Central memory CD8-positive, alpha-beta T cell (primary cell): ENCODE data around the gene KLRD1.
A peak's percentile ranks its signal among the peaks of the same experiment; 100 is the strongest.
"Not testable (repeated sequence)": the region's sequence is repeated elsewhere in the genome, so short reads cannot be mapped to it uniquely, and the experiment has no call there.

Source experiments
- ATAC-seq: fragments of 150-1000 bp; cut with Tn5 transposase; replicated peaks from 2 replicates; pipeline ENCODE4 v1.10.0; 2022; ENCODE audit warnings: mild to moderate bottlenecking, moderate FRiP score, moderate number of reproducible peaks; ENCODE audit not compliant: poor library complexity, severe bottlenecking; ENCODE audit errors: extremely low read depth
- DNase-seq, 2 donors: peaks; one replicate each; pipeline ENCODE4 v3.0.0; 2021; ENCODE audit warnings: low spot score in 2 of 2
- H3K27ac Mint-ChIP-seq: one replicate; pipeline ENCODE4 v1.8.0; 2022; ENCODE audit warnings: low read depth, mild to moderate bottlenecking, moderate library complexity, mixed read lengths
- H3K27me3 Mint-ChIP-seq: one replicate; pipeline ENCODE4 v1.8.0; 2022; ENCODE audit warnings: mixed read lengths
- H3K36me3 Mint-ChIP-seq: one replicate; pipeline ENCODE4 v1.8.0; 2022; ENCODE audit warnings: mild to moderate bottlenecking, moderate library complexity, mixed read lengths; ENCODE audit not compliant: insufficient read depth
- H3K4me1 Mint-ChIP-seq: one replicate; pipeline ENCODE4 v1.8.0; 2022; ENCODE audit warnings: mixed read lengths
- H3K4me3 Mint-ChIP-seq: one replicate; pipeline ENCODE4 v1.8.0; 2022; ENCODE audit warnings: mild to moderate bottlenecking, moderate library complexity, mixed read lengths
- H3K9me3 Mint-ChIP-seq: one replicate; pipeline ENCODE4 v1.8.0; 2022; ENCODE audit warnings: mixed read lengths

The KLRD1 gene

DNA sequence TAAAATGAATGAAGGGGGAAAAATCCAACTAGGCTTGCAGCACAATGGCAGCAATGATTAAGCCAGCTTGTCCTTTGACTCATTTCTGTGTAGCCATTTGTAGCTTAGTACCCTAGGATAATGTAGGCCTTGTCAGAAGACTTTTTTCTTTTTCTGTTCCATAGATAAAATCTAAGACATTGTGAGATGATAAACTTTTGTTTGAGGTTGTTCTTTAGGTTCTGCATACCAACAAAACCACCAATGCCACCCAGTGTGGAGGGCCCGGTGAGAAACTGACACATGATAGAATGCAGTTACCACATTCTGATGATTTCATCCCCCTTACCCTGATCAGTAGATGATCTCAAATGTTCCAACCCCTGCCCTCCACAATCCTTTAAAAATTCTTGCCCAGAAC, 6.6 kb upstream of the KLRD1 start:
- H3K9me3 Mint-ChIP-seq, result no peaks in the 10 kb centered on the region
- no peak for DNase-seq
- H3K27me3 Mint-ChIP-seq, result no peaks in the 10 kb centered on the region
- H3K36me3 Mint-ChIP-seq, result peaks cover 9% of the 10 kb centered on the region
- H3K4me1 Mint-ChIP-seq, result peaks cover 70% of the 10 kb centered on the region
- no peak overlapping the region for H3K4me3 Mint-ChIP-seq
- no peak for ATAC-seq
- peak overlapping the region; percentile 12 for H3K27ac Mint-ChIP-seq

DNA sequence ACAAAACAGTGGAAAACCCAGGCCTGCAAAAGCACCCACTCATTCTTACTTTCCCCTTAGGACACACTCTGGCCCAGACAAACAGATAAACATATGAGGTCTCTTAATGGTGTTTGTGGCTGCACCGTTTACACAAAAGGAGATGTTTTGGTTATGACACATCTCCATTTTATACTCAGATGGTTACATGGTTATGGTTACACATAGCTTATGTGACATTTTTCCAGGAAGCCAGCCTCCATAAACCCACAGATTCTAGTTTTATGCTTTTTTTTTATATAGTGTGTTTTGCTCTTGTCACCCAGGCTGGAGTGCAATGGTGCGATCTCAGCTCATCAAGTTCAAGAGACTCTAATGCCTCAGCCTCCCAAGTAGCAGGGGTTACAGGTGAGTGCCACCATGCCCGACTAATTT, 3.5 kb upstream of the KLRD1 start:
- peaks cover 11% of the 10 kb centered on the region for H3K36me3 Mint-ChIP-seq
- peak overlapping the region; percentile 71 for H3K27ac Mint-ChIP-seq
- no peak overlapping the region for H3K4me3 Mint-ChIP-seq
- ATAC-seq (peak; percentile 72), DNase-seq (no peak)
- peaks cover 80% of the 10 kb centered on the region for H3K4me1 Mint-ChIP-seq
- no peaks in the 10 kb centered on the region for H3K9me3 Mint-ChIP-seq
- H3K27me3 Mint-ChIP-seq, result no peaks in the 10 kb centered on the region

DNA sequence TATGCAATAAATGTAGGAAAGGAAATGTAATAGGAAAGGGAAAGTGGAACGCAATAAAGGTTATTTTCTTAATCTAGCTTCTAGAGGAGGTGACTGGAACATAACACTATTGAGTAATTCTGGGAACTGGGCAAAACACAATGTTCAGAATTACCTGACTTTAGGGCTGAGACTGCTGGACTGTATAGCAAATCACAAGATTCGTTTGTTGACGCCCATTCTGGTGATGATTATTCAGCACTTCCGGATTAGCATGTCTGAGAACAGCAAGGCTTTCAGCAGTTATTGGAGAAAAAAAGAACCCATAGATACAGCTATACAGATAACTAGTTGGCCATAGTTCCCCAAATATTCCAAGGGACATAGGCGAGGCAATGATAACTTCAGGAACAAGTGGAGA, 2.3 kb upstream of the KLRD1 start:
- peak; percentile 36 for ATAC-seq
- peaks cover 80% of the 10 kb centered on the region for H3K4me1 Mint-ChIP-seq
- peak overlapping the region; percentile 69 for H3K4me3 Mint-ChIP-seq
- no peaks in the 10 kb centered on the region for H3K27me3 Mint-ChIP-seq
- H3K27ac Mint-ChIP-seq, result peak overlapping the region; percentile 95
- DNase-seq, result no peak
- no peaks in the 10 kb centered on the region for H3K9me3 Mint-ChIP-seq
- peaks cover 18% of the 10 kb centered on the region for H3K36me3 Mint-ChIP-seq

DNA sequence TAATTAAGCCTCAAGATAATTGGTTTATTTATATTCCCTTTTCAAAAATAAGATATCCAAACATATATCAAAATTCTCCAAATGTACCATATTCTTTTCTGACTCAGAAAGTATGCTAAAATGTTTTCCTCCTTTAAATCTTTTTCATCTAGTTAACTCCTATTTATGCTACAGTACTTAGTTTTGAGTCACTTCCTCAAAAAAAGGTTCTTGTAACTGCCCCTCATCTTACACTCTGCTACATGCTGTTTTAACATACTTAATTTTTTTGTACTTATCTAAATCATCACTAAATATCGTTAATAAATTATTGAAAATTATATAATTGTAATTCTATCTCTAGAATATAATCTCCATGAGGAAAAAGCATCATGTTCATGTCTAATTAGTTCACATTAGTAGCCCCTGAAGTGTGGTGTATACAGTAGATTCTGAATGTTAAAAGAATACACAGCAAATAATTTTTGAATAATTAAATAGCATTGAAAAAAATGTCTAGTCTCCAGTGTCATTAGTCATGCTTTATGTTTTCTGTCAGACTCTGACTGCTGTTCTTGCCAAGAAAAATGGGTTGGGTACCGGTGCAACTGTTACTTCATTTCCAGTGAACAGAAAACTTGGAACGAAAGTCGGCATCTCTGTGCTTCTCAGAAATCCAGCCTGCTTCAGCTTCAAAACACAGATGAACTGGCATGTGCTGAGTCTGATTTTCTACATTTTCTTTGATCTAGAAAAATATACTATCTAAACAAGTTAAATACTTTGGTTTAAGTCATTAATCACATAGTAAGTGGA, 3.5 kb downstream of the KLRD1 start:
- peaks cover 24% of the 10 kb centered on the region for H3K4me1 Mint-ChIP-seq
- H3K36me3 Mint-ChIP-seq, result peaks cover 15% of the 10 kb centered on the region
- H3K9me3 Mint-ChIP-seq, result no peaks in the 10 kb centered on the region
- H3K27me3 Mint-ChIP-seq, result no peaks in the 10 kb centered on the region
- ATAC-seq (no peak), DNase-seq (no peak)
- H3K27ac Mint-ChIP-seq, result peak overlapping the region; percentile 58
- H3K4me3 Mint-ChIP-seq, result peak overlapping the region; percentile 80

DNA sequence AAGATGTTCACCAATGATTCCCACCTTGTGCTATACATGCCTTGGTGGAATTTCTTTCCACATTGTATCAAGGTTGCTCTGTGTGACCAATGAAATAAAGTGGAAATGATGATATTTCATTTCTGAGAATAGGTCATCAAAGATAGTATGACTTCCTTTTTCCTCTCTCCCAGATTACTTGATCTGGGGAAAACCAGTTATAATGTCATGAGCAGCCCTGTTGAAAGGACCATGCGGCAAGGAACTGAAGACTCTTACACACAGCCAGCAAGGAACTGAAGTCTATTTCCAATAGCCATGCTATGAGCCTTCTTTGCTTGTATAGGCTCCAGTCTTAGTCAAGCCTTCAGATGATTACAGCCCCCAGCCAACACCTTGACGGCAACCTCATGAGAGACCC, 11.7 kb downstream of the KLRD1 start:
- H3K27me3 Mint-ChIP-seq, result no peaks in the 10 kb centered on the region
- peaks cover 11% of the 10 kb centered on the region for H3K36me3 Mint-ChIP-seq
- DNase-seq (no peak), ATAC-seq (no peak)
- no peaks in the 10 kb centered on the region for H3K9me3 Mint-ChIP-seq
- no peak overlapping the region for H3K4me3 Mint-ChIP-seq
- peaks cover 20% of the 10 kb centered on the region for H3K4me1 Mint-ChIP-seq
- H3K27ac Mint-ChIP-seq, result no peak overlapping the region

DNA sequence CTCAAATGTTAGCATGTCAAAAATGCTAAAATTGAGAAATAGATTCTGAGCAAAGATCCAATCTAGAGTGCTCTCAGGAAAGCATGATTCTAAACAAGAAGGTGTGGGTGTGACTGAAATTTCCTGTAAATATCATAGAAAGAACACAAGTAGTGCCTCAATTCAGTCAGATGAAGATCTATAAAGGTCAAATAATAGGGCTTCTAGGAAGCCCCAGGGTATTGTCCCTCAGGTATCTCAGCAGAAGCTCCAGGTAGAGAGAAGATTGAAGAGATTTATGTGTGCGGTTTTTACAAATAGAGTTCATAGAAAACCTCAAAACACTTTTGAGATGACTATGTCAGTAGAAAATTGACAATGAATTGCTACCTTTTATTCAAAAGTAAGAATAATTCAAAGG, 13.0 kb downstream of the KLRD1 start:
- Mint-ChIP-seq H3K9me3 (no peaks in the 10 kb centered on the region), H3K27ac (peak overlapping the region; percentile 29), H3K4me3 (no peak overlapping the region), H3K27me3 (no peaks in the 10 kb centered on the region), H3K4me1 (peaks cover 20% of the 10 kb centered on the region), H3K36me3 (peaks cover 11% of the 10 kb centered on the region)
- DNase-seq (no peak), ATAC-seq (no peak)

DNA sequence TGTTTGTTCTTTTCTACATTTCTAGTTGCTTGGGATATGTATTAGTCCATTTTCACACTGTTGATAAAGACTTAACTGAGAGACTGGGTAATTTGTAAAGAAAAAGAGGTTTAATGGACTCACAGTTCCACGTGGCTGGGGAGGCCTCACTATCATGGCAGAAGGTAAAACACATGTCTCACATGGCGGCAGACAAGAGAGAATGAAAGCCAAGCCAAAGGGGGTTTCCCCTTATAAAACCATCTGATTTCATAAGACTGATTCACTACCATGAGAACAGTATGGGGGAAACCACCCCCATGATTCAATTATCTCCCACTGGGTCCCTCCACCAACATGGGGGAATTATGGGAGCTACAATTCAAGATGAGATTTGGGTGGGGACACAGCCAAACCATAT, 21.0 kb downstream of the KLRD1 start:
- ATAC-seq, H3K4me3 Mint-ChIP-seq, H3K9me3 Mint-ChIP-seq, H3K36me3 Mint-ChIP-seq, H3K27ac Mint-ChIP-seq, DNase-seq, H3K27me3 Mint-ChIP-seq: not testable (repeated sequence)
- H3K4me1 Mint-ChIP-seq, result peaks cover 14% of the 10 kb centered on the region

DNA sequence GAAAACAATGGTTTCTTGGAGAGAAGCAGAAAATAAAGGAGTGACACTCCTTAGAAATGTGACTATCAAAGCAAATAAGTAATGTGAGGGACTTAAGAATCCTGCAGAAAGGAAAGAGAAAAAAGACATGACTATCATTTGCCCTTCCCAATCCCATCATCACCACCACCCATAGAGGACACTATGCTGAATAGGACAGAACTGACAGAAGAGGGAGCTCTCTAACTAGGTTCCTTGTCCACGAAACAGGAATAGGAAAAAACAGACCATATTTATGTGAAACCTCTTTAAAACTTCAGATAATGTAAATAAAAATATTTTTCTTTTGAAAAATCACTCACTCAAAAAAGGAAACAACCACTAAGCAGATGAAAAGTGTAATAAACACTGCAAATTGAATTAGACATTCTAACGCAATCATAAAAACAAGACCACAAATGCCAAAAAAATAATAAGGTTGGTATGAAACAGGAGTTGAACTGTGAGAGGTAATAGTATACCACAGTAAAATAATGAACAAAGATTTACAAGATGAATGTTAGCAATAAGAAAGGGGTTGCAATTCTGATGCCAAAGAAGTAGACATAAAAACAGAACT, 24.1 kb downstream of the KLRD1 start:
- Mint-ChIP-seq H3K9me3 (no peaks in the 10 kb centered on the region), H3K36me3 (peaks cover 1% of the 10 kb centered on the region), H3K4me1 (peaks cover 20% of the 10 kb centered on the region), H3K4me3 (no peak overlapping the region), H3K27ac (peak overlapping the region; percentile 24), H3K27me3 (no peaks in the 10 kb centered on the region)
- DNase-seq, result no peak
- ATAC-seq, result no peak

DNA sequence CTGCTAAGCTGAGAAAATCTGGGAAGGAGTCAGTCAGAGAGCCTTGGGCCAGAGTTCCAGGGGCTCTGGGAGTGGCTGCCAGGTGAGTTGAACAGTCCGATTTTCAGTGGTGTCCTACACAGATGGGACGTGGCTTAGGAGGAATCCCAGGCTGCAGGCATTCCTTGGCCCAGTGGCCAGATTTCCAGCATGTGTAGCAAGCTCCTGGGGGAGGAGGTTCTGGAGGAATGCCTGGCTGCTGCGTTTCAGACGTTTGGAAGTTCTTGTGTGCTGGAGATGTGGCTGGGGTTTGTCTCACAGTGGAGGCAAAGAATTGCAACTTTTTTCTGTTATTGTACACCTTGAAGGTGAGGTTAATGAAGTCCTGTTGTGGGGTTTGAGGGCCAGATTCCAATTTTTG, 28.5 kb downstream of the KLRD1 start:
- H3K9me3 Mint-ChIP-seq, ATAC-seq, H3K4me3 Mint-ChIP-seq, H3K27ac Mint-ChIP-seq, H3K27me3 Mint-ChIP-seq, DNase-seq, H3K36me3 Mint-ChIP-seq: not testable (repeated sequence)
- H3K4me1 Mint-ChIP-seq, result peaks cover 29% of the 10 kb centered on the region

DNA sequence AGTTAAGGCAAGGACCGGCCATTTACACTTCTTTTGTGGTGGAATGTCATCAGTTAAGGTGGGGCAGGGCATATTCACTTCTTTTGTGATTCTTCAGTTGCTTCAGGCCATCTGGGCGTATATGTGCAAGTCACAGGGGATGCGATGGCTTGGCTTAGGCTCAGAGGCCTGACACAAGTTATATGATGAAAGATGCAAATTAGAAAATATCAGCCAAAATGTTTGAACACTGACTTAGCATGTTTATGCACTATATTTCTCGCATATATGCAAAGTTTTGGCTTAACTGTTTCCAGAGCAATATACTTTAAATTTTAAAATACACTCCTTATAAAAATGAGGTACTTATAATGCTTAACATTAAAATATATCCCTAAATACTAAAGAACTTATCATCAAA, 30.8 kb downstream of the KLRD1 start:
- H3K4me1 Mint-ChIP-seq, result peaks cover 24% of the 10 kb centered on the region
- H3K36me3 Mint-ChIP-seq, H3K27me3 Mint-ChIP-seq, ATAC-seq, H3K9me3 Mint-ChIP-seq, H3K27ac Mint-ChIP-seq, H3K4me3 Mint-ChIP-seq, DNase-seq: not testable (repeated sequence)

DNA sequence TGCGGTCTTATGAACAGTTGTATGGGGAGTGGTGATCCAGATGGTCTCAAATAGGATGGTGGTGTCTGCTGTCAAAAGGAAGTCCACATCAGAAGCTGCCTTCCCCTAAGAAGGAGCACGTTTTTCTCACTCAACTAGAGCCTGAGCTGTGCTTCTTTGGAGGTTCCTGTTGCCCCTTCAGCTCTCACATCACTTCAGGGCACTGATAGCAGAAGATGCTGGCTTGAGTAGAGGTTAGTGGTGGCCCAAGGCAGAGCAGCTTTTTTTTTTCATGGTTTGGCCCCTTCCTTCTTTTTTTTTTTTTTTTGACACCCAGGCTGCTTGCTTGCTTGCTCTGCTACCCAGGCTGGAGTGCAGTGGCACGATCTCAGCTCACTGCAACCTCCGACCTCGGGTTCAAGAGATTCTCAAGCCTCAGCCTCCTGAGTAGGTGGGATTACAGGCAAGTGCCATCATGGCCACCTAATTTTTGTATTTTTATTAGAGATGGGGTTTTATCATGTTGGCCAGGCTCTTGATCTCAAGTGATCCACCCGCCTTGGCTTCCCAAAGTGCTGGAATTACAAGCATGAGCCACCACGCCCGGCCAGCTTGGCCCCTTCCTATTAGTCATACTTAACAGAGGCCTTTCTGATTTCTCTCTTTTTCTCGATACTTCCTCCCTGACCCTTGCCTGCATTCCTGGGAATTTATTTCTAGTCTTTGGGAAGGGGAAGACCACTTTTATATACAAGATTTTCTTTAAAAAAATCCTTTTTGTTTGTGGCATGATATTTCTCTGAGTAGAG, 31.6 kb downstream of the KLRD1 start:
- Mint-ChIP-seq H3K36me3 (no peaks in the 10 kb centered on the region), H3K27me3 (no peaks in the 10 kb centered on the region), H3K4me1 (peaks cover 24% of the 10 kb centered on the region), H3K4me3 (no peak overlapping the region), H3K27ac (no peak overlapping the region), H3K9me3 (no peaks in the 10 kb centered on the region)
- DNase-seq (no peak), ATAC-seq (no peak)

DNA sequence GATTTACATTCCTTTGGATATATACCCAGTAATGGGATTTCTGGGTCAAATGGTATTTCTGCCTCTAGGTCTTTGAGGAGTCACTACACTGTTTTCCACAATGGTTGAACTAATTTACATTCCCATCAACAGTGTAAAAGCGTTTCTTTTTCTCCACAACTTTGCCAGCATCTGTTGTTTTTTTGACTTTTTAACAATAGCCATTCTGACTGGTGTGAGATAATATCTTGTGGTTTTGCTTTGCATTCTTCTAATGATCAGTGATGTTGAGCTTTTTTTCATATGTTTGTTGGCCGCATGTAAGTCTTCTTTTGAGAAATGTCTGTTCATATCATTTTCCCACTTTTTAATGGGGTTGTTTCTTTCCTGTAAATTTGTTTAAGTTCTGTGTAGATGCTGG, 33.3 kb downstream of the KLRD1 start:
- not testable (repeated sequence) for H3K4me3 Mint-ChIP-seq, H3K9me3 Mint-ChIP-seq, H3K27me3 Mint-ChIP-seq, DNase-seq, H3K36me3 Mint-ChIP-seq, H3K27ac Mint-ChIP-seq, ATAC-seq
- peaks cover 17% of the 10 kb centered on the region for H3K4me1 Mint-ChIP-seq
